Neural cell (in vitro differentiated cells): ENCODE results near the gene STPG3. TPM values are rescaled to one million over a fixed set of nuclear protein-coding genes. Genes with fewer than 3 reads are reported as not detected.

Experiments used
- H2AFZ ChIP-seq: fragments of 200-600, 300-800 bp; sonication (generic), shearing (Covaris generic); 2 replicates; pipeline ENCODE4 v1.6.0; 2014; ENCODE audit warnings: low read depth, mild to moderate bottlenecking, antibody characterized with exemption, low read length, moderate library complexity
- H3F3A ChIP-seq: fragments of 200-600 bp; shearing (Covaris generic); 2 replicates; pipeline ENCODE4 v1.6.1; 2016; ENCODE audit warnings: mild to moderate bottlenecking, moderate library complexity, mixed read lengths, antibody characterized with exemption, low read length; ENCODE audit not compliant: insufficient read depth, poor library complexity, severe bottlenecking
- H3K27ac ChIP-seq: fragments of 200-600, 300-800 bp; sonication (generic), shearing (Covaris generic); 2 replicates; pipeline ENCODE4 v1.5.1; 2014; ENCODE audit warnings: mild to moderate bottlenecking, low read length, moderate library complexity
- H3K27me3 ChIP-seq: fragments of 300-800, 200-600 bp; sonication (generic), shearing (Covaris generic); 2 replicates; pipeline ENCODE4 v1.6.0; 2014; ENCODE audit warnings: mild to moderate bottlenecking, low read depth, low read length, moderate library complexity; ENCODE audit not compliant: insufficient read depth
- H3K36me3 ChIP-seq: fragments of 300-800, 200-600 bp; sonication (generic), shearing (Covaris generic); 2 replicates; pipeline ENCODE4 v1.5.1; 2014; ENCODE audit warnings: mild to moderate bottlenecking, antibody characterized with exemption, low read length, moderate library complexity; ENCODE audit not compliant: insufficient read depth
- H3K4me2 ChIP-seq: fragments of 300-800, 200-600 bp; sonication (generic), shearing (Covaris generic); 2 replicates; pipeline ENCODE4 v1.6.0; 2014; ENCODE audit warnings: mild to moderate bottlenecking, low read length
- H3K4me3 ChIP-seq: fragments of 300-800, 200-600 bp; sonication (generic), shearing (Covaris generic); 2 replicates; pipeline ENCODE4 v1.5.1; 2014; ENCODE audit warnings: mild to moderate bottlenecking, low read length, moderate library complexity
- H3K79me2 ChIP-seq: fragments of 200-600 bp; shearing (Covaris generic); replicated peaks from 2 replicates; pipeline ENCODE4 v1.6.0; 2014; ENCODE audit warnings: mild to moderate bottlenecking, low read length, moderate library complexity; ENCODE audit not compliant: insufficient read depth
- H3K9ac ChIP-seq: fragments of 300-800, 200-600 bp; sonication (generic), shearing (Covaris generic); 2 replicates; pipeline ENCODE4 v1.6.1; 2016; ENCODE audit warnings: mild to moderate bottlenecking, low read length, mixed read lengths
- H3K9me2 ChIP-seq: fragments of 200-600 bp; shearing (Covaris generic); 2 replicates; pipeline ENCODE4 v1.6.1; 2016; ENCODE audit warnings: mild to moderate bottlenecking, low read length, mixed read lengths; ENCODE audit not compliant: insufficient read depth
- H3K9me3 ChIP-seq: fragments of 200-600, 300-800 bp; sonication (generic), shearing (Covaris generic); 2 replicates; pipeline ENCODE4 v1.6.1; 2016; ENCODE audit warnings: mild to moderate bottlenecking, mixed run types, low read length, moderate library complexity, mixed read lengths
- H4K20me1 ChIP-seq: fragments of 200-600 bp; shearing (Covaris generic); 2 replicates; pipeline ENCODE4 v1.6.1; 2016; ENCODE audit warnings: mild to moderate bottlenecking, mixed run types; ENCODE audit not compliant: insufficient read depth
- CTCF ChIP-seq: fragments of 450-650 bp; IDR thresholded peaks from 2 replicates; pipeline ENCODE4 v1.5.1; 2014; ENCODE audit warnings: antibody characterized with exemption, mild to moderate bottlenecking, moderate library complexity; ENCODE audit not compliant: poor library complexity, severe bottlenecking
- EP300 ChIP-seq: fragments of 450-650 bp; conservative IDR thresholded peaks from 2 replicates; pipeline ENCODE4 v1.6.1; 2014; ENCODE audit warnings: antibody characterized with exemption, mild to moderate bottlenecking, moderate library complexity; ENCODE audit not compliant: poor library complexity, severe bottlenecking
- EZH2 ChIP-seq: fragments of 200-600, 300-800 bp; shearing (Covaris generic), sonication (generic); IDR thresholded peaks from 2 replicates; pipeline ENCODE4 v1.6.1; 2014; ENCODE audit warnings: antibody characterized with exemption, low read length, borderline replicate concordance, mild to moderate bottlenecking; ENCODE audit not compliant: insufficient read depth, poor library complexity, severe bottlenecking
- MXI1 ChIP-seq: fragments of 450-650 bp; conservative IDR thresholded peaks from 2 replicates; pipeline ENCODE4 v1.6.1; 2014; ENCODE audit warnings: antibody characterized with exemption, mild to moderate bottlenecking; ENCODE audit not compliant: poor library complexity, severe bottlenecking
- POLR2AphosphoS5 ChIP-seq: IDR thresholded peaks from 2 replicates; pipeline ENCODE4 v1.6.1; 2012
- RAD21 ChIP-seq: fragments of 450-650 bp; conservative IDR thresholded peaks from 2 replicates; pipeline ENCODE4 v1.6.1; 2014; ENCODE audit warnings: antibody characterized with exemption, mild to moderate bottlenecking, moderate library complexity
- REST ChIP-seq: IDR thresholded peaks from 2 replicates; pipeline ENCODE4 v1.6.1; 2012; ENCODE audit warnings: borderline replicate concordance
- SMC3 ChIP-seq: fragments of 450-650 bp; conservative IDR thresholded peaks from 2 replicates; pipeline ENCODE4 v1.6.1; 2014; ENCODE audit warnings: antibody characterized with exemption, mild to moderate bottlenecking, moderate library complexity; ENCODE audit not compliant: poor library complexity
- TAF1 ChIP-seq: IDR thresholded peaks from 2 replicates; pipeline ENCODE4 v1.6.1; 2012; ENCODE audit warnings: low read depth
- polyA plus RNA-seq: library from polyadenylated mRNA; depleted of rRNA; stranded (reverse); fragments of >200 nt; gene quantifications from 2 replicates; pipeline ENCODE4 v1.2.3, GENCODE V29; 2014

STPG3 gene
- polyA plus RNA-seq, 1 donor from 2014 or later = not detected

GRCh38 chr9:137300567-137301080 is 49.5 kb downstream of the STPG3 start:
- no peaks in the 10 kb centered on the region for H4K20me1 ChIP-seq
- no peak overlapping the region for H3K27ac ChIP-seq
- peak overlapping the region; percentile 60 for H3K9ac ChIP-seq
- H2AFZ ChIP-seq = no peak overlapping the region
- no peaks in the 10 kb centered on the region for H3K9me3 ChIP-seq
- H3K9me2 ChIP-seq = no peaks in the 10 kb centered on the region
- peak overlapping the region; percentile 85 for H3K4me3 ChIP-seq
- H3K27me3 ChIP-seq = no peaks in the 10 kb centered on the region
- no peaks in the 10 kb centered on the region for H3K36me3 ChIP-seq
- H3K4me2 ChIP-seq = peak overlapping the region; percentile 38
- TF ChIP-seq REST (no peak), MXI1 (no peak), EP300 (no peak), CTCF (no peak), TAF1 (no peak), SMC3 (no peak), RAD21 (no peak), EZH2 (no peak), POLR2AphosphoS5 (no peak)
- peaks cover 4% of the 10 kb centered on the region for H3K79me2 ChIP-seq
- H3F3A ChIP-seq = no peaks in the 10 kb centered on the region

- no peaks in the 10 kb centered on the region for H3K36me3 ChIP-seq
- H3F3A ChIP-seq = no peaks in the 10 kb centered on the region
- TF ChIP-seq CTCF = peak; percentile 50
- TF ChIP-seq EZH2 = no peak
- peak; percentile 43 for TF ChIP-seq MXI1
- no peak for TF ChIP-seq POLR2AphosphoS5
- H3K27ac ChIP-seq = no peak overlapping the region
- no peak overlapping the region for H2AFZ ChIP-seq
- no peaks in the 10 kb centered on the region for H3K27me3 ChIP-seq
- H3K9me3 ChIP-seq = no peaks in the 10 kb centered on the region
- peak overlapping the region; percentile 85 for H3K4me3 ChIP-seq
- H4K20me1 ChIP-seq = no peaks in the 10 kb centered on the region
- H3K79me2 ChIP-seq = peaks cover 4% of the 10 kb centered on the region
- peak overlapping the region; percentile 60 for H3K9ac ChIP-seq
- no peaks in the 10 kb centered on the region for H3K9me2 ChIP-seq
- H3K4me2 ChIP-seq = peak overlapping the region; percentile 38
Measured at GRCh38 chr9:137301081-137301947, 50.2 kb downstream of the STPG3 start.
